ENCODE data around the gene RAPGEF1. TPM values are rescaled to one million over a fixed set of nuclear protein-coding genes. Genes with fewer than 3 reads are reported as not detected.

RAPGEF1 gene
- total and polyA plus RNA-seq, 2 experiments from 2014 or later = 26.2 to 29.7 TPM

DNA sequence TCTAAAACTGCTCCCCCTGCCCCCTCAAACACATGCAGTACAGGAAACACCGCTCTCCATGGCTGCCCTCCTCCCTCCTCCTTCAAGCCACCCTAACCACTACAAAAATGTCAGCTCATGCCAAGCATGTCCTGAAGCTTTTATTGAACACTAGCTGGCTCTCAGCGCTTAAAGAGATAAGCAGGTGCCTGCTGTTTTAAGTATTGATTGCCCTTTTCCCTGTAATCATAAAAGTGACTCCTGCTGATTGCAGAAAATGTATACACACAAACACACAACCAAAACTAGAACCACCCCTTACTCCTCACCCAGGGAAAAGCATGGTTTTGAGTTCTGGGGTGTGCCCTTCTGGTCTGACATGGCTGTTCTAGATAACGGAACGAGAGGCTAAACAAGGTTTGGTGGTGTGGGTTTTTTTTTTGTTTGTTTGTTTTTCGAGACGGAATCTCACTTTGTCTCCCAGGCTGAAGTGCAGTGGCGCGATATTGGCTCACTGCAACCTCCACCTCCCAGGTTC lies 205.1 kb downstream of the RAPGEF1 start:
- no peaks in the 10 kb centered on the region for H4K20me1 ChIP-seq (ENCODE audit: insufficient read depth, poor library complexity, severe bottlenecking)
- H3K36me3 ChIP-seq (replicated peaks; ENCODE audit: insufficient read depth, low read depth) = no peaks in the 10 kb centered on the region
- no peak for TF ChIP-seq EZH2phosphoT487 (IDR thresholded peaks at IDR 0.05; ENCODE audit: low read depth, severe bottlenecking, unreplicated experiment)
- no peak for TF ChIP-seq CTCF (IDR thresholded peaks at IDR 0.05; ENCODE audit: poor library complexity)
- no peak for TF ChIP-seq EZH2 (IDR thresholded peaks at IDR 0.05; ENCODE audit: borderline replicate concordance)
- no peak for DNase-seq (ENCODE audit: low spot score)
- H3K27ac ChIP-seq = no peak overlapping the region
- H3K27me3 ChIP-seq = no peaks in the 10 kb centered on the region
- H3K9me3 ChIP-seq (ENCODE audit: low read depth) = no peaks in the 10 kb centered on the region
- H3K4me2 ChIP-seq = no peak overlapping the region
- no peak overlapping the region for H3K4me3 ChIP-seq
- 64% methylated on average over 8 of the region's 8 CpGs for WGBS (ENCODE audit: low lambda C conversion rate, missing lambda C conversion rate)
- H2AFZ ChIP-seq = no peak overlapping the region
- peaks cover 10% of the 10 kb centered on the region for H3K4me1 ChIP-seq (ENCODE audit: insufficient read depth)
- H3K9me2 ChIP-seq (replicated peaks; ENCODE audit: insufficient read depth) = no peaks in the 10 kb centered on the region
- H3K79me2 ChIP-seq = peaks cover 12% of the 10 kb centered on the region

GRCh38 chr9:131530920-131531832 lies 208.7 kb downstream of the RAPGEF1 start, which contains the start of gene UCK1:
TSS of gene UCK1 (minus strand) at chr9:131531263. CDS start at chr9:131531174, 89 bp downstream.
- peak within 1 kb of the TSS; percentile 91 for H3K4me3 ChIP-seq
- peak; percentile 92 for DNase-seq (ENCODE audit: low spot score)
- no peaks in the 10 kb centered on the region for H3K9me3 ChIP-seq (ENCODE audit: low read depth)
- peaks cover 13% of the 10 kb centered on the region for H3K4me1 ChIP-seq (ENCODE audit: insufficient read depth)
- no peaks in the 10 kb centered on the region for H3K27me3 ChIP-seq
- H2AFZ ChIP-seq = peak within 1 kb of the TSS; percentile 99
- H4K20me1 ChIP-seq (ENCODE audit: insufficient read depth, poor library complexity, severe bottlenecking) = no peaks in the 10 kb centered on the region
- TF ChIP-seq EZH2 (IDR thresholded peaks at IDR 0.05; ENCODE audit: borderline replicate concordance) (no peak), CTCF (IDR thresholded peaks at IDR 0.05; ENCODE audit: poor library complexity) (no peak), EZH2phosphoT487 (IDR thresholded peaks at IDR 0.05; ENCODE audit: low read depth, severe bottlenecking, unreplicated experiment) (no peak)
- 47% methylated on average over 23 of the region's 103 CpGs for WGBS (ENCODE audit: low lambda C conversion rate, missing lambda C conversion rate)
- H3K36me3 ChIP-seq (replicated peaks; ENCODE audit: insufficient read depth, low read depth) = no peaks in the 10 kb centered on the region
- H3K4me2 ChIP-seq = peak within 1 kb of the TSS; percentile 97
- peaks cover 17% of the 10 kb centered on the region for H3K79me2 ChIP-seq
- H3K27ac ChIP-seq = peak within 1 kb of the TSS; percentile 68
- no peaks in the 10 kb centered on the region for H3K9me2 ChIP-seq (replicated peaks; ENCODE audit: insufficient read depth)

- WGBS (ENCODE audit: low lambda C conversion rate, missing lambda C conversion rate) = 6% methylated on average over 14 of the region's 29 CpGs
- Histone ChIP-seq H4K20me1 (ENCODE audit: insufficient read depth, poor library complexity, severe bottlenecking) (no peaks in the 10 kb centered on the region), H3K79me2 (peaks cover 17% of the 10 kb centered on the region), H3K9me3 (ENCODE audit: low read depth) (no peaks in the 10 kb centered on the region), H3K4me2 (peak overlapping the region; percentile 97), H3K27me3 (no peaks in the 10 kb centered on the region), H2AFZ (peak overlapping the region; percentile 99), H3K36me3 (replicated peaks; ENCODE audit: insufficient read depth, low read depth) (no peaks in the 10 kb centered on the region), H3K9me2 (replicated peaks; ENCODE audit: insufficient read depth) (no peaks in the 10 kb centered on the region), H3K27ac (peak overlapping the region; percentile 40), H3K4me1 (ENCODE audit: insufficient read depth) (peaks cover 13% of the 10 kb centered on the region), H3K4me3 (peak overlapping the region; percentile 91)
- TF ChIP-seq EZH2 (IDR thresholded peaks at IDR 0.05; ENCODE audit: borderline replicate concordance) (no peak), EZH2phosphoT487 (IDR thresholded peaks at IDR 0.05; ENCODE audit: low read depth, severe bottlenecking, unreplicated experiment) (no peak), CTCF (IDR thresholded peaks at IDR 0.05; ENCODE audit: poor library complexity) (no peak)
- DNase-seq (ENCODE audit: low spot score) = peak; percentile 72
Observed at GRCh38 chr9:131530546-131530919, 209.3 kb downstream of the RAPGEF1 start.

Data from hepatocyte (in vitro differentiated cells).